HEK293T (cell line): ENCODE results near the gene RAB23.

Source experiments
- BHLHE40 ChIP-seq: fragments of 450-650 bp; IDR thresholded peaks from 2 replicates; pipeline ENCODE4 v1.6.1; 2016; ENCODE audit warnings: mild to moderate bottlenecking, moderate library complexity, borderline replicate concordance
- ELF4 ChIP-seq: fragments of 450-650 bp; IDR thresholded peaks from 2 replicates; pipeline ENCODE4 v1.6.1; 2017; ENCODE audit warnings: antibody characterized with exemption
- FOXK2 ChIP-seq: fragments of 450-650 bp; IDR thresholded peaks from 2 replicates; pipeline ENCODE4 v1.6.1; 2016; ENCODE audit warnings: mild to moderate bottlenecking
- FOXM1 ChIP-seq: fragments of 450-650 bp; IDR thresholded peaks from 2 replicates; pipeline ENCODE4 v1.6.1; 2017; ENCODE audit warnings: mild to moderate bottlenecking, borderline replicate concordance
- L3MBTL2 ChIP-seq: fragments of 450-650 bp; conservative IDR thresholded peaks from 2 replicates; pipeline ENCODE4 v1.6.1; 2016; ENCODE audit warnings: mild to moderate bottlenecking
- NFRKB ChIP-seq: fragments of 450-650 bp; IDR thresholded peaks from 2 replicates; pipeline ENCODE4 v1.6.1; 2016; ENCODE audit warnings: mild to moderate bottlenecking, moderate library complexity
- SP1 ChIP-seq: fragments of 450-650 bp; IDR thresholded peaks from 2 replicates; pipeline ENCODE4 v1.6.1; 2017
- SUZ12 ChIP-seq: fragments of 450-650 bp; IDR thresholded peaks from 2 replicates; pipeline ENCODE4 v1.6.1; 2016; ENCODE audit warnings: mild to moderate bottlenecking
- ZNF384 ChIP-seq: fragments of 450-650 bp; IDR thresholded peaks from 2 replicates; pipeline ENCODE4 v1.6.1; 2016
- TF ChIP-seq, protein P1 (sequence below): fragments of 450-650 bp; IDR thresholded peaks from 2 replicates; pipeline ENCODE4 v1.6.1; 2016

- no peak for TF ChIP-seq FOXM1
- TF ChIP-seq ELF4, result no peak
- TF ChIP-seq FOXK2, result no peak
- TF ChIP-seq, protein P1, sequence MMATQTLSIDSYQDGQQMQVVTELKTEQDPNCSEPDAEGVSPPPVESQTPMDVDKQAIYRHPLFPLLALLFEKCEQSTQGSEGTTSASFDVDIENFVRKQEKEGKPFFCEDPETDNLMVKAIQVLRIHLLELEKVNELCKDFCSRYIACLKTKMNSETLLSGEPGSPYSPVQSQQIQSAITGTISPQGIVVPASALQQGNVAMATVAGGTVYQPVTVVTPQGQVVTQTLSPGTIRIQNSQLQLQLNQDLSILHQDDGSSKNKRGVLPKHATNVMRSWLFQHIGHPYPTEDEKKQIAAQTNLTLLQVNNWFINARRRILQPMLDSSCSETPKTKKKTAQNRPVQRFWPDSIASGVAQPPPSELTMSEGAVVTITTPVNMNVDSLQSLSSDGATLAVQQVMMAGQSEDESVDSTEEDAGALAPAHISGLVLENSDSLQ, result no peak
- TF ChIP-seq SP1, result no peak
- TF ChIP-seq ZNF384, result no peak
- TF ChIP-seq NFRKB, result no peak
- no peak for TF ChIP-seq SUZ12
- no peak for TF ChIP-seq BHLHE40
- TF ChIP-seq L3MBTL2, result no peak
Observed at GRCh38 chr6:57250348-57250747, 28.2 kb upstream of the RAB23 start.
